Adrenal gland (tissue), 12 donors: ENCODE measurements around the gene WLS. TPM values are rescaled to one million over a fixed set of nuclear protein-coding genes. Genes with fewer than 3 reads are reported as not detected.

ENCODE experiments used
- DNase-seq, 7 donors: peaks; one replicate each; pipeline ENCODE4 v3.0.0-alpha.2; 2019 to 2020
- H3K27ac ChIP-seq, 5 donors: fragments of 200-600 bp; sonication (generic) in 4 of 5; 1 replicate in 3 of 5; 2 replicates in 2 of 5; pipeline versions ENCODE4 v1.5.1 to v1.8.0; 2016 to 2020; ENCODE audit warnings: mild to moderate bottlenecking in 1 of 5
- H3K27me3 ChIP-seq: fragments of 200-600 bp; 2 replicates; pipeline ENCODE4 v1.8.0; 2021
- H3K36me3 ChIP-seq, 2 donors: fragments of 200-600 bp; replicated peaks in 1 of 2; 1 replicate in 1 of 2; 2 replicates in 1 of 2; pipeline versions ENCODE4 v1.5.1 to v1.8.0; 2018 to 2022
- H3K4me1 ChIP-seq, 2 donors: fragments of 200-600 bp; replicated peaks in 1 of 2; 1 replicate in 1 of 2; 2 replicates in 1 of 2; pipeline versions ENCODE4 v1.5.1 to v1.8.0; 2018 to 2021
- H3K4me3 ChIP-seq, 4 donors: fragments of 200-600 bp; sonication (generic) in 3 of 4; one replicate each; pipeline ENCODE4 v1.5.1; 2016 to 2018
- H3K9me3 ChIP-seq, 3 donors: fragments of 200-600 bp; sonication (generic) in 1 of 3; replicated peaks in 1 of 3; 1 replicate in 2 of 3; 2 replicates in 1 of 3; pipeline versions ENCODE4 v1.5.1 to v1.8.0; 2016 to 2021
- POLR2A ChIP-seq, 2 donors: fragments of 450-650 bp; IDR thresholded peaks; one replicate each; pipeline ENCODE4 v1.6.1; 2017; ENCODE audit warnings: antibody characterized with exemption in 2 of 2, mild to moderate bottlenecking in 2 of 2, moderate library complexity in 1 of 2
- WGBS, 4 donors: extraction: QIAGEN DNeasy Blood & Tissue Kit in 2 of 4; methylation state at CpG; one replicate each; pipeline versions ENCODE4 v1.1.5 to v1.1.7; 2013 to 2017; 5-methylcytosine and 5-hydroxymethylcytosine counted together
- intact Hi-C, 2 donors: fragments of 100-400 bp; cut with DNase I; formaldehyde crosslinking; loops; one replicate each; pipeline versions ENCODE4 v1.14.1 to v1.15.0; 2022 to 2023
- polyA plus RNA-seq, 3 donors: library from polyadenylated mRNA; stranded (reverse); fragments of 200-250 nt in 2 of 3; fragments of 350-450 nt in 1 of 3; fragmentation: Illumina TruSeq in 1 of 3; extraction: RNeasy Lipid Tissue Mini Kit (QIAGEN cat#74804) in 1 of 3; gene quantifications; one replicate each; pipeline ENCODE4 v1.2.3, GENCODE V29; 2013 to 2014
- total RNA-seq, 9 donors: library from RNA; depleted of rRNA in 4 of 9; stranded (reverse); fragments of >200 nt in 4 of 9; fragments of 120-200 nt in 1 of 9; fragmentation: NEBNext Ultra II Directional in 1 of 9; extraction: Animal tissue kit (Norgen Biotek cat#: 25700) in 1 of 9; gene quantifications; one replicate each; pipeline versions ENCODE4 v1.1.0 to v1.2.4, GENCODE V29; 2013 to 2023
- TF ChIP-seq, protein P1 (sequence below), 6 experiments: fragments of 450-650 bp in 4 of 6; fragments of 200-600 bp in 2 of 6; sonication (generic) in 1 of 6; IDR thresholded peaks; 1 replicate in 5 of 6; 2 replicates in 1 of 6; pipeline versions ENCODE4 v1.5.1 to v1.8.0; 2016 to 2021; ENCODE audit warnings: antibody characterized with exemption in 6 of 6, mild to moderate bottlenecking in 2 of 6, moderate library complexity in 1 of 6
- donor health status: healthy with polysubstance abuse.
- donor health status: Bipolar disorder and iron deficiency.
- donor health status: DM: yes; HTN: yes; CAD: no.
- donor health status: DM: no; HTN: no; CAD: no.
- donor health status: DM: no; HTN: no; CAD: no.
- donor health status: DM: yes; HTN: yes; CAD: no.

WLS gene
- total and polyA plus RNA-seq, 12 donors, result 28.7 to 114 (median 59.5) TPM

DNA sequence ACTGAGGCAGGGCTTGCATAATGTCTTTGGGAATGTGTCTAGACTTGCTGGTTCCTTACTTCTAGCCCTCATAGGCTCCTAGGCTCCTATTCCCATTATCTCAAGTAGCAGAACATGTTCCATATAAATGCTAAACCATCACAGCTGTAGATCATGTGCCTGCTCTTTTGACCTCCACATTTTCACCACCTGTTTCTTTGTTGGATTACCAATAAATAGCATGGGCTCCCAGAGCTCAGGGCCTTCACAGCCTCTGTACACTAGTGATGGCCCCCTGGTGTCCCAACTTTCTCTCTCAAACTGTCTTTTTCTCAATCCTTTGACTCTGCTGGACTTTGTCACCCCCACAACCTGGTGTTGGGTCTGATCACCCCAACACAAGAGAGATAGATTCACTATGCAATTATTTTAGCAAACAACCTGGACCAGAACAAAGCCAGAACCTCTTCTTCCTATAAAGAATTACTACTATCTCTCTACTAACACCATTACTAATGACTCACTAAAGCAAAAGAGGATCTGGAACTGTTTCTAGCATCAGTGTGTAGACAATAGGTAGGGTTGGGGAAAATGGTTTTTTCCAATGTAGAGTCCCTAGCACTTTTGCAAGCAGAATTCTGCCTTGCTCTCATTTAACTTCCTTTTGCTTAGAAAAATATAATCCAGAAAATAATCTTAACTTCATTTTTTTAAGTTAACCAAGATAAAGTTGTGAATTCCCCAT, 51.7 kb downstream of the WLS start:
- Histone ChIP-seq H3K4me3 (no peak overlapping the region), H3K27me3 (no peaks in the 10 kb centered on the region), H3K27ac (no peak overlapping the region), H3K9me3 (no peaks in the 10 kb centered on the region), H3K36me3 (no peaks in the 10 kb centered on the region), H3K4me1 (peaks cover 0 to 7% of the 10 kb centered on the region in 2 donors)
- intact Hi-C loops, result no loop called here
- no peak for DNase-seq
- TF ChIP-seq, protein P1, sequence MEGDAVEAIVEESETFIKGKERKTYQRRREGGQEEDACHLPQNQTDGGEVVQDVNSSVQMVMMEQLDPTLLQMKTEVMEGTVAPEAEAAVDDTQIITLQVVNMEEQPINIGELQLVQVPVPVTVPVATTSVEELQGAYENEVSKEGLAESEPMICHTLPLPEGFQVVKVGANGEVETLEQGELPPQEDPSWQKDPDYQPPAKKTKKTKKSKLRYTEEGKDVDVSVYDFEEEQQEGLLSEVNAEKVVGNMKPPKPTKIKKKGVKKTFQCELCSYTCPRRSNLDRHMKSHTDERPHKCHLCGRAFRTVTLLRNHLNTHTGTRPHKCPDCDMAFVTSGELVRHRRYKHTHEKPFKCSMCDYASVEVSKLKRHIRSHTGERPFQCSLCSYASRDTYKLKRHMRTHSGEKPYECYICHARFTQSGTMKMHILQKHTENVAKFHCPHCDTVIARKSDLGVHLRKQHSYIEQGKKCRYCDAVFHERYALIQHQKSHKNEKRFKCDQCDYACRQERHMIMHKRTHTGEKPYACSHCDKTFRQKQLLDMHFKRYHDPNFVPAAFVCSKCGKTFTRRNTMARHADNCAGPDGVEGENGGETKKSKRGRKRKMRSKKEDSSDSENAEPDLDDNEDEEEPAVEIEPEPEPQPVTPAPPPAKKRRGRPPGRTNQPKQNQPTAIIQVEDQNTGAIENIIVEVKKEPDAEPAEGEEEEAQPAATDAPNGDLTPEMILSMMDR (IDR thresholded peaks at IDR 0.05), result no peak
- no peak for TF ChIP-seq POLR2A (IDR thresholded peaks at IDR 0.05)

DNA sequence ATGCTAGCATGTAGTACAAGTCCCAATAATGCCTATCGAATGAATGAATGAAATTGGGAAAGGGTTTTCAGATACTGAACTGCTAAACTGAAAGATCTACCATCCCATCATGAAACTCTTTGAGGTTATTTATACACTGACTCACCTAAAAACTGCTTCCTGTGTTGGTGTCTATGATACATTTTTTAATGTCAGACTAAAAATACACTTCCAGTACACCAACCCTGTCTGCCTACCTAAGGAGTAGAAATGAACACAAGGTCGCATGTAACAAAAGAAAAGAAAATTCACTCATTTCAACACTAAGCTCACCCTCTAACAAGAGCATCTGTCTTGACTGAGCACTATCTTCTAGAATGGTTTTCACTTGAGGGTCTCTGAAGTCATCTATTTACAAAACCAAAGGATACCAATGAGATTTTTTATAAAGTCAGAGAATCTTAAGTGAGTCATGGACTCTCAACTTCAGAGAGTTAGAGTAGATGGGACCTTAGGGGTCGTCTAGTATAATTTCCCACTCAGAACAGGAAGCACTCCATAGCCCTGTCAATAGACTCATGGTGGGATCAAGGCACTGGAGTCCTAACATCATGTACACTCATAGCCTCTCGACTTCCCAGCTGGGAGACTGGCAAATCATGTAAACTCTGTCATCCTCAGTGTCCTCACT, 53.4 kb downstream of the WLS start:
- H3K4me1 ChIP-seq, result peaks cover 0 to 18% of the 10 kb centered on the region in 2 donors
- intact Hi-C loops, result no loop called here
- TF ChIP-seq, protein P1 (IDR thresholded peaks at IDR 0.05), result no peak
- TF ChIP-seq POLR2A (IDR thresholded peaks at IDR 0.05), result no peak
- no peak for DNase-seq
- no peaks in the 10 kb centered on the region for H3K36me3 ChIP-seq
- no peak overlapping the region for H3K4me3 ChIP-seq
- WGBS, 4 donors, result 68 to 88% (median 73%) methylated on average over 4 of the region's 4 CpGs
- no peaks in the 10 kb centered on the region for H3K27me3 ChIP-seq
- no peaks in the 10 kb centered on the region for H3K9me3 ChIP-seq
- no peak overlapping the region for H3K27ac ChIP-seq

DNA sequence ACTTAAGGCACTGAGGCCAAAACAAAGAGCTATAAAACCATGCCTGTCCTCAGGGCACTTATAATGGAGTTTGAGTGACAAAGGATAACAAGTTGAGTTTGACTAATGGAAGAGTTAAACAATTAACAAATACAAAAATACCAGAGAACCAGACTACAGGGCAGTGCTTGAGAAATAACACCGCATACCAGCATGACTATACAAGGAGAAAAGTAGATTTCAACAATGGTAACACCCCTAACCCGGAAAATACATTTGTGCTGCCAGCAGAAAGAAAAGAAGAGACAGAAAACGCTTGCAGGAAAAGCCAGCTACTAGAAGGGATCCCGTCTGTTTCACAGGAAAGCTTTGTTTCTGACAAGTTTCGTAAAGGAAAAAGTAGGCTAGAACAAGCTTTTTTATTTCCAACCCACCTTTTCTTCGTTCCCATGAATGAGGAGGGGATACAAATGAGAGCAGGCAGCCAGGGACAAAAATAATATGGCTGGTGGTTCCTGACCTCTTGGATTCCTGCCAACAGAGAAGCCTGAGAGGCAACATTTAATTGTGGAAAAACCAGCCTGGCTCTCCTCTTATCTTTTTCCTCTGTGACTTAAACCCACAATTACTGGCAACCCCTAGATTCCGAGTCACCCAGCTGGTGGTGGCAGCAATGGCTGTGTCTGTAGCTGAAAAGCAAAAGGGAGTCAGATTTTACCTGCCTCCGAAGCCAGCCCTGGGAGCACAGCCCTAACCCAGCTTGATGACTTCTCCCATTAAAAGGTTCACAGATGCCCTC, 56.5 kb downstream of the WLS start:
- intact Hi-C loops, result no loop called here
- no peak overlapping the region for H3K4me3 ChIP-seq
- TF ChIP-seq, protein P1 (IDR thresholded peaks at IDR 0.05), result no peak
- no peak for TF ChIP-seq POLR2A (IDR thresholded peaks at IDR 0.05)
- H3K36me3 ChIP-seq, result no peaks in the 10 kb centered on the region
- no peaks in the 10 kb centered on the region for H3K9me3 ChIP-seq
- peak in 5 of 7 donors; percentile 8 to 57 (median 30) for DNase-seq
- no peak overlapping the region for H3K27ac ChIP-seq
- H3K27me3 ChIP-seq, result no peaks in the 10 kb centered on the region
- peaks cover 0 to 24% of the 10 kb centered on the region in 2 donors for H3K4me1 ChIP-seq
- 74 to 88% (median 80%) methylated on average over 8 of the region's 8 CpGs for WGBS, 4 donors

DNA sequence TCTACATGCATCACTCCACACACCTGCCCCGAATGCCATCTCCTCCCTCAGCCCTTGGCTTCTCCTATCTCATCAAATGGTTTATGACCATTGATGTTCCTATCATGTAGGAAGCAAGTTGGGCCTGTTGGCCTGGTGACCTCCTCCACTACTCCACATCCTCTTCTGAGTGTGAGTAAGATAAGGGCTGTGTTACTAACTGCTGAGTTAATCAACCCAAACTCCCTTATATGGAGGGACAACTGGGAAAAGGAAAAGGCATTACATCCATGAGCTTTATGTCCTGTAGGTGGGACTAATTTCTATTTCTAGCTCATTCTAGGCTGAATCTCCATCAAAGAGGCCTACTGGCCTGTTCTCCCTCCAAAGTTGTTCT, 57.6 kb downstream of the WLS start:
- no peaks in the 10 kb centered on the region for H3K36me3 ChIP-seq
- WGBS, 4 donors, result 81 to 92% (median 88%) methylated on average over 1 of the region's 1 CpG
- DNase-seq, result no peak
- no peaks in the 10 kb centered on the region for H3K27me3 ChIP-seq
- H3K4me3 ChIP-seq, result no peak overlapping the region
- intact Hi-C loops, result no loop called here
- peak overlapping the region in 2 of 5 donors; percentile 6 to 70 for H3K27ac ChIP-seq
- TF ChIP-seq POLR2A (IDR thresholded peaks at IDR 0.05), result no peak
- TF ChIP-seq, protein P1 (IDR thresholded peaks at IDR 0.05), result no peak
- peaks cover 0 to 24% of the 10 kb centered on the region in 2 donors for H3K4me1 ChIP-seq
- no peaks in the 10 kb centered on the region for H3K9me3 ChIP-seq
